Activated T-cell treated with anti-CD3 and anti-CD28 coated beads for 4 hours (primary cell): ENCODE measurements around the gene TLK2.

Experiments used
- DNase-seq: peaks from one replicate; pipeline ENCODE4 v3.0.0-alpha.2; 2020

The TLK2 gene

GRCh38 chr17:62660629-62661118, 182.0 kb downstream of the TLK2 start:
- no peak for DNase-seq

GRCh38 chr17:62661337-62661736, 182.7 kb downstream of the TLK2 start:
- no peak for DNase-seq

- DNase-seq = no peak
Observed at GRCh38 chr17:62662855-62663254, 184.2 kb downstream of the TLK2 start.
